GM23338 (cell line): ENCODE measurements around the gene RAB20. TPM values are rescaled to one million over a fixed set of nuclear protein-coding genes. Genes with fewer than 3 reads are reported as not detected.

Experiments used
- ATAC-seq: fragments of 200-7000 bp; cut with Tn5 transposase; 3 replicates; pipeline ENCODE4 v1.9.1; 2020
- DNase-seq: peaks from one replicate; pipeline ENCODE4 v3.0.0-alpha.2; 2015; ENCODE audit warnings: low spot score
- H2AFZ ChIP-seq: fragments of 200-600 bp; sonication (generic); 2 replicates; pipeline ENCODE4 v1.8.0; 2016; ENCODE audit warnings: antibody characterized with exemption, mild to moderate bottlenecking, moderate library complexity
- H3F3A ChIP-seq: fragments of 200-600 bp; sonication (generic); replicated peaks from 2 replicates; pipeline ENCODE4 v1.8.0; 2017; ENCODE audit warnings: antibody characterized with exemption, mixed run types, low read depth
- H3K27ac ChIP-seq: fragments of 200-600 bp; sonication (generic); 2 replicates; pipeline ENCODE4 v1.6.1; 2016; ENCODE audit warnings: low read depth
- H3K27me3 ChIP-seq: fragments of 200-600 bp; sonication (generic); 2 replicates; pipeline ENCODE4 v1.8.0; 2016; ENCODE audit warnings: mild to moderate bottlenecking, mixed run types, moderate library complexity; ENCODE audit not compliant: insufficient read depth
- H3K36me3 ChIP-seq: fragments of 200-600 bp; sonication (generic); 2 replicates; pipeline ENCODE4 v1.8.0; 2016; ENCODE audit warnings: mild to moderate bottlenecking; ENCODE audit not compliant: insufficient read depth
- H3K4me1 ChIP-seq: fragments of 200-600 bp; sonication (generic); 2 replicates; pipeline ENCODE4 v1.8.0; 2016; ENCODE audit warnings: mild to moderate bottlenecking, moderate library complexity; ENCODE audit not compliant: insufficient read depth
- H3K4me2 ChIP-seq: fragments of 200-600 bp; sonication (generic); 2 replicates; pipeline ENCODE4 v1.7.1; 2017; ENCODE audit warnings: mixed run types
- H3K4me3 ChIP-seq: fragments of 200-600 bp; sonication (generic); 2 replicates; pipeline ENCODE4 v1.6.1; 2016; ENCODE audit warnings: mixed run types
- H3K79me2 ChIP-seq: fragments of 200-600 bp; sonication (generic); replicated peaks from 2 replicates; pipeline ENCODE4 v1.8.0; 2017; ENCODE audit warnings: mild to moderate bottlenecking; ENCODE audit not compliant: insufficient read depth
- H3K9me2 ChIP-seq: fragments of 200-600 bp; sonication (generic); 2 replicates; pipeline ENCODE4 v1.8.0; 2017; ENCODE audit not compliant: insufficient read depth
- H4K20me1 ChIP-seq: fragments of 200-600 bp; sonication (generic); replicated peaks from 2 replicates; pipeline ENCODE4 v1.8.0; 2017; ENCODE audit warnings: mild to moderate bottlenecking; ENCODE audit not compliant: insufficient read depth
- H3K27ac Mint-ChIP-seq: 2 replicates; pipeline ENCODE4 v1.8.0; 2020; ENCODE audit warnings: inconsistent platforms, mild to moderate bottlenecking, moderate library complexity, mixed read lengths
- H3K27me3 Mint-ChIP-seq: 3 replicates; pipeline ENCODE4 v1.8.0; 2022; ENCODE audit warnings: low read depth, mild to moderate bottlenecking, moderate library complexity, mixed read lengths, inconsistent platforms; ENCODE audit not compliant: insufficient read depth, poor library complexity
- H3K36me3 Mint-ChIP-seq: 3 replicates; pipeline ENCODE4 v1.8.0; 2021; ENCODE audit warnings: low read depth, mild to moderate bottlenecking, inconsistent platforms, moderate library complexity, mixed read lengths
- H3K4me1 Mint-ChIP-seq: 3 replicates; pipeline ENCODE4 v1.8.0; 2020; ENCODE audit warnings: mild to moderate bottlenecking, inconsistent platforms, mixed read lengths
- H3K4me3 Mint-ChIP-seq: 3 replicates; pipeline ENCODE4 v1.8.0; 2021; ENCODE audit warnings: moderate library complexity, mild to moderate bottlenecking, inconsistent platforms, mixed read lengths
- H3K9me3 Mint-ChIP-seq: 3 replicates; pipeline ENCODE4 v1.8.0; 2020; ENCODE audit warnings: moderate library complexity, mild to moderate bottlenecking, inconsistent platforms, mixed read lengths
- CREB1 ChIP-seq: fragments of 250-450 bp; sonication (Bioruptor Pico); IDR thresholded peaks from 2 replicates; pipeline ENCODE4 v1.5.0; 2020; ENCODE audit warnings: low read depth, mild to moderate bottlenecking, moderate library complexity
- EZH2 ChIP-seq: fragments of 200-600 bp; sonication (generic); IDR thresholded peaks from one replicate; pipeline ENCODE4 v1.8.0; 2017; ENCODE audit warnings: antibody characterized with exemption, mild to moderate bottlenecking, low read depth; ENCODE audit not compliant: unreplicated experiment
- EZH2phosphoT487 ChIP-seq: fragments of 200-600 bp; sonication (generic); IDR thresholded peaks from one replicate; pipeline ENCODE4 v1.8.1; 2018; ENCODE audit warnings: antibody characterized with exemption; ENCODE audit not compliant: unreplicated experiment
- JUNB ChIP-seq: IDR thresholded peaks from one replicate; pipeline ENCODE4 v1.6.1; 2016; ENCODE audit warnings: antibody characterized with exemption; ENCODE audit not compliant: unreplicated experiment
- NANOG ChIP-seq: IDR thresholded peaks from 2 replicates; pipeline ENCODE4 v1.6.1; 2016; ENCODE audit warnings: antibody characterized with exemption, borderline replicate concordance
- STAT1 ChIP-seq: IDR thresholded peaks from one replicate; pipeline ENCODE4 v1.6.1; 2016; ENCODE audit warnings: antibody characterized with exemption; ENCODE audit not compliant: unreplicated experiment
- ZNF331 ChIP-seq: fragments of 250-450 bp; sonication (Bioruptor Pico); IDR thresholded peaks from 2 replicates; pipeline ENCODE4 v1.5.0; 2020; ENCODE audit warnings: low read depth, mild to moderate bottlenecking, moderate library complexity
- polyA plus RNA-seq: library from polyadenylated mRNA; unstranded; fragments of >200 nt; fragmentation: Nextera tagmentation; extraction: Ambion mirVana; gene quantifications from 2 replicates; pipeline ENCODE4 v1.2.1, GENCODE V29; 2016
- total RNA-seq: library from RNA; depleted of rRNA; stranded (reverse); fragments of >200 nt; shearing (Covaris generic); gene quantifications from 2 replicates; pipeline ENCODE4 v1.2.3, GENCODE V29; 2014
- TF ChIP-seq, protein P1 (sequence below): IDR thresholded peaks from one replicate; pipeline ENCODE4 v1.6.1; 2018; ENCODE audit warnings: antibody characterized with exemption; ENCODE audit not compliant: unreplicated experiment
- TF ChIP-seq, protein P2 (sequence below): IDR thresholded peaks from 2 replicates; pipeline ENCODE4 v1.6.1; 2016; ENCODE audit warnings: antibody characterized with exemption

The RAB20 gene
- total and polyA plus RNA-seq, 2 experiments from 2014 or later, result 12.3 to 26.6 TPM

DNA sequence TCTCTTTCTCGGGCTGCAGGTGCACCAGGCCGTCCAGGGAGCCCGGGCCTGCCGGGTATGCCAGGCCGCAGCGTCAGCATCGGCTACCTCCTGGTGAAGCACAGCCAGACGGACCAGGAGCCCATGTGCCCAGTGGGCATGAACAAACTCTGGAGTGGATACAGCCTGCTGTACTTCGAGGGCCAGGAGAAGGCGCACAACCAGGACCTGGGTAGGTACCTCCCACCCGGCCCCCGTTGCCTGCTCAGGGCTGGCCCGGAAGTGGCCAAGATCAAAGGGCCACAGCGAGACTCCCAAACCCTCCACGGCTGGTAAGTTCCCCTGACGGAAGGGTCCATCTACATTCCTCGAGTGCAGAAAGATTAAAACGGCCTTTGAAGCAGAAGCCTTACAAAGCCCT is 55.1 kb downstream of the RAB20 start (continued):
- no peak for TF ChIP-seq CREB1 (CRISPR knock-in tag)
- no peak for TF ChIP-seq ZNF331 (CRISPR knock-in tag)
- TF ChIP-seq, protein P1, sequence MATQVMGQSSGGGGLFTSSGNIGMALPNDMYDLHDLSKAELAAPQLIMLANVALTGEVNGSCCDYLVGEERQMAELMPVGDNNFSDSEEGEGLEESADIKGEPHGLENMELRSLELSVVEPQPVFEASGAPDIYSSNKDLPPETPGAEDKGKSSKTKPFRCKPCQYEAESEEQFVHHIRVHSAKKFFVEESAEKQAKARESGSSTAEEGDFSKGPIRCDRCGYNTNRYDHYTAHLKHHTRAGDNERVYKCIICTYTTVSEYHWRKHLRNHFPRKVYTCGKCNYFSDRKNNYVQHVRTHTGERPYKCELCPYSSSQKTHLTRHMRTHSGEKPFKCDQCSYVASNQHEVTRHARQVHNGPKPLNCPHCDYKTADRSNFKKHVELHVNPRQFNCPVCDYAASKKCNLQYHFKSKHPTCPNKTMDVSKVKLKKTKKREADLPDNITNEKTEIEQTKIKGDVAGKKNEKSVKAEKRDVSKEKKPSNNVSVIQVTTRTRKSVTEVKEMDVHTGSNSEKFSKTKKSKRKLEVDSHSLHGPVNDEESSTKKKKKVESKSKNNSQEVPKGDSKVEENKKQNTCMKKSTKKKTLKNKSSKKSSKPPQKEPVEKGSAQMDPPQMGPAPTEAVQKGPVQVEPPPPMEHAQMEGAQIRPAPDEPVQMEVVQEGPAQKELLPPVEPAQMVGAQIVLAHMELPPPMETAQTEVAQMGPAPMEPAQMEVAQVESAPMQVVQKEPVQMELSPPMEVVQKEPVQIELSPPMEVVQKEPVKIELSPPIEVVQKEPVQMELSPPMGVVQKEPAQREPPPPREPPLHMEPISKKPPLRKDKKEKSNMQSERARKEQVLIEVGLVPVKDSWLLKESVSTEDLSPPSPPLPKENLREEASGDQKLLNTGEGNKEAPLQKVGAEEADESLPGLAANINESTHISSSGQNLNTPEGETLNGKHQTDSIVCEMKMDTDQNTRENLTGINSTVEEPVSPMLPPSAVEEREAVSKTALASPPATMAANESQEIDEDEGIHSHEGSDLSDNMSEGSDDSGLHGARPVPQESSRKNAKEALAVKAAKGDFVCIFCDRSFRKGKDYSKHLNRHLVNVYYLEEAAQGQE, result no peak

DNA sequence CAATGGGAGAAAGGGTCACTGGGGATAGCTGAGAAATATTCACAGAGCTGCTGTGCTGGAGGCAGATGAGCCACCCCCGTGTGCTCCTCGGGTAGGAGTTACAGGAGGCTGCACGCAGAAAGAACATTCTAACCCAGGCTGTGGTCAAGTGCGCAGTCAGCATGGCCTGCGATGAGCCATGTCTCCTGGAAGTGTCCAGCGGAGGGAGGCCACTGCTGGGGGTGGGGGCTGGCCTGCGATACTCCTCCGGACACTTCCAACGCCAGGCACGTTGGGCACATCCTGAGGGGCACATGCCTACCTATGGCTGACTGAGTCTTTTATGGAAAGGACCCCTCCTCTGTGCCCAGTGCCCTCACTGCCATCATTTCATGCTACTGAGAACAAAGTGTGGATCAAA is 55.9 kb downstream of the RAB20 start:
- H3K4me3 Mint-ChIP-seq, result no peak overlapping the region
- peaks cover 2% of the 10 kb centered on the region for H3K27me3 Mint-ChIP-seq
- Histone ChIP-seq H3K4me3 (no peak overlapping the region), H3K79me2 (no peaks in the 10 kb centered on the region), H3K4me1 (no peaks in the 10 kb centered on the region), H3F3A (no peaks in the 10 kb centered on the region), H3K9me2 (no peaks in the 10 kb centered on the region), H3K36me3 (no peaks in the 10 kb centered on the region; the same call in 1 of the 2 replicates), H3K4me2 (no peak overlapping the region), H4K20me1 (no peaks in the 10 kb centered on the region), H3K27ac (no peak overlapping the region), H3K27me3 (no peaks in the 10 kb centered on the region), H2AFZ (no peak overlapping the region)
- peaks cover 39% of the 10 kb centered on the region for H3K36me3 Mint-ChIP-seq
- H3K4me1 Mint-ChIP-seq, result no peaks in the 10 kb centered on the region
- no peaks in the 10 kb centered on the region for H3K9me3 Mint-ChIP-seq
- DNase-seq (no peak), ATAC-seq (no peak)
- TF ChIP-seq EZH2 (no peak), STAT1 (no peak), NANOG (no peak), JUNB (no peak), CREB1 (CRISPR knock-in tag) (no peak), EZH2phosphoT487 (no peak)
- TF ChIP-seq, protein P2, sequence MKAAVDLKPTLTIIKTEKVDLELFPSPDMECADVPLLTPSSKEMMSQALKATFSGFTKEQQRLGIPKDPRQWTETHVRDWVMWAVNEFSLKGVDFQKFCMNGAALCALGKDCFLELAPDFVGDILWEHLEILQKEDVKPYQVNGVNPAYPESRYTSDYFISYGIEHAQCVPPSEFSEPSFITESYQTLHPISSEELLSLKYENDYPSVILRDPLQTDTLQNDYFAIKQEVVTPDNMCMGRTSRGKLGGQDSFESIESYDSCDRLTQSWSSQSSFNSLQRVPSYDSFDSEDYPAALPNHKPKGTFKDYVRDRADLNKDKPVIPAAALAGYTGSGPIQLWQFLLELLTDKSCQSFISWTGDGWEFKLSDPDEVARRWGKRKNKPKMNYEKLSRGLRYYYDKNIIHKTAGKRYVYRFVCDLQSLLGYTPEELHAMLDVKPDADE, result no peak
- H3K27ac Mint-ChIP-seq, result no peak overlapping the region

DNA sequence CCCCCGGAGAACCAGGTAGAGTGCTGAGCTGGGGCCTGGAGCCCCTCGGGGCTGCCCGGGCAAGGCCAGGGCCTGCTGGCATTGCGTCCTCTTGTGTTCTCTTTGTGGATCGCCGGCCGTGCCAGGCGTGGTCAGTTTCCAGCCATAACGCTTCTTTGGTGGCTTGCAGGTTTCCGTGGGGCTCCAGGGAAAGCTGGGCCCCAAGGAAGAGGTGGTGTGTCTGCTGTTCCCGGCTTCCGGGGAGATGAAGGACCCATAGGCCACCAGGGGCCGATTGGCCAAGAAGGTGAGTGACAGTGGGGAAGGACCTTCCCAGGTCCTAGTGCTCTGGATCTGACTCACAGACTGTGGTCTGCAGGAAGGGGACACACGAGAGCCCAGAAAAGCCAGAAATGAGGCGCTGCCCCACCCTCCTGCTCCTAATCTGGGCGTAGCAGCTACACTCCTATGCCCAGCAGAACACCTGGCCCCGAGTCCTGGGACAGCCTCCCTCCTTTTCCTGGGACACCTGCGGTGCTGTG is 57.5 kb downstream of the RAB20 start:
- no peaks in the 10 kb centered on the region for H3K79me2 ChIP-seq
- no peaks in the 10 kb centered on the region for H3K4me1 Mint-ChIP-seq
- no peak overlapping the region for H2AFZ ChIP-seq
- no peaks in the 10 kb centered on the region for H3K9me2 ChIP-seq
- DNase-seq (no peak), ATAC-seq (no peak)
- no peak overlapping the region for H3K4me2 ChIP-seq
- peaks cover 4% of the 10 kb centered on the region for H3K27me3 Mint-ChIP-seq
- H3K4me3 Mint-ChIP-seq, result no peak overlapping the region
- no peak overlapping the region for H3K4me3 ChIP-seq
- H3K36me3 ChIP-seq, result no peaks in the 10 kb centered on the region; the same call in 1 of the 2 replicates
- H3K27ac ChIP-seq, result no peak overlapping the region
- 0 out of 2 replicates have a peak, but pooled peaks cover 2% of the 10 kb centered on the region for H4K20me1 ChIP-seq
- no peaks in the 10 kb centered on the region for H3K27me3 ChIP-seq
- no peak overlapping the region for H3K27ac Mint-ChIP-seq
- H3K9me3 Mint-ChIP-seq, result no peaks in the 10 kb centered on the region
- TF ChIP-seq, protein P2, result no peak
- H3K4me1 ChIP-seq, result no peaks in the 10 kb centered on the region
- H3K36me3 Mint-ChIP-seq, result peaks cover 45% of the 10 kb centered on the region
- no peaks in the 10 kb centered on the region for H3F3A ChIP-seq
